ENCODE data around the gene SCNN1G. TPM values are rescaled to one million over a fixed set of nuclear protein-coding genes. Genes with fewer than 3 reads are reported as not detected.

The SCNN1G gene
- total and polyA plus RNA-seq, 9 donors: 0.02 to 2.6 (median 0.47) TPM; not detected in 4

DNA sequence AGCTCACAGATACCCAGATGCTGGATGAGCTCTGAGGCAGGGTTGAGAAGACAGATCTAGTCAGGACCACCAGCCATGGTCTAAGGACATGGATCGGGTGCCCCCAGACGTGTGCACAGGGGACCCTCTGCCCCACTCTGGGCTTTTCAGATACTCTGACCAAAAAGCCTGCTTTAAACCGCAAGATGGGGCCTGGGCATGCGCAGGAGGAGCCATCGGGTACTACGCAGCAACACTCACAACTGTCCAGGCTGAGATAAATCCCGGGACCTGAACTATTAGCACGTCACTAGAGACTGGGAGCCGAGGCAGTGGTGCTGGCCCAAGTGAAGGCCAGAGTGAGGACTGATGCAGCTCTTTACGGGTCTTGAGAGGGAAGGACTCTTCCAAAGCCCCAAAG lies 32.9 kb downstream of the SCNN1G start:
- Histone ChIP-seq H3K4me3 (no peak overlapping the region), H3K27ac (no peak overlapping the region), H3K27me3 (no peaks in the 10 kb centered on the region), H3K9me3 (no peaks in the 10 kb centered on the region), H3K4me1 (ENCODE audit: insufficient read depth) (no peaks in the 10 kb centered on the region), H3K36me3 (no peaks in the 10 kb centered on the region)
- intact Hi-C loops (cut with DNase I): no loop called here
- WGBS, 3 donors: 82 to 92% (median 83%) methylated on average over 10 of the region's 10 CpGs
- DNase-seq: no peak
- TF ChIP-seq, protein P1, sequence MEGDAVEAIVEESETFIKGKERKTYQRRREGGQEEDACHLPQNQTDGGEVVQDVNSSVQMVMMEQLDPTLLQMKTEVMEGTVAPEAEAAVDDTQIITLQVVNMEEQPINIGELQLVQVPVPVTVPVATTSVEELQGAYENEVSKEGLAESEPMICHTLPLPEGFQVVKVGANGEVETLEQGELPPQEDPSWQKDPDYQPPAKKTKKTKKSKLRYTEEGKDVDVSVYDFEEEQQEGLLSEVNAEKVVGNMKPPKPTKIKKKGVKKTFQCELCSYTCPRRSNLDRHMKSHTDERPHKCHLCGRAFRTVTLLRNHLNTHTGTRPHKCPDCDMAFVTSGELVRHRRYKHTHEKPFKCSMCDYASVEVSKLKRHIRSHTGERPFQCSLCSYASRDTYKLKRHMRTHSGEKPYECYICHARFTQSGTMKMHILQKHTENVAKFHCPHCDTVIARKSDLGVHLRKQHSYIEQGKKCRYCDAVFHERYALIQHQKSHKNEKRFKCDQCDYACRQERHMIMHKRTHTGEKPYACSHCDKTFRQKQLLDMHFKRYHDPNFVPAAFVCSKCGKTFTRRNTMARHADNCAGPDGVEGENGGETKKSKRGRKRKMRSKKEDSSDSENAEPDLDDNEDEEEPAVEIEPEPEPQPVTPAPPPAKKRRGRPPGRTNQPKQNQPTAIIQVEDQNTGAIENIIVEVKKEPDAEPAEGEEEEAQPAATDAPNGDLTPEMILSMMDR (IDR thresholded peaks at IDR 0.05): no peak
- TF ChIP-seq EP300 (IDR thresholded peaks at IDR 0.05): no peak
- TF ChIP-seq POLR2A (IDR thresholded peaks at IDR 0.05): no peak

DNA sequence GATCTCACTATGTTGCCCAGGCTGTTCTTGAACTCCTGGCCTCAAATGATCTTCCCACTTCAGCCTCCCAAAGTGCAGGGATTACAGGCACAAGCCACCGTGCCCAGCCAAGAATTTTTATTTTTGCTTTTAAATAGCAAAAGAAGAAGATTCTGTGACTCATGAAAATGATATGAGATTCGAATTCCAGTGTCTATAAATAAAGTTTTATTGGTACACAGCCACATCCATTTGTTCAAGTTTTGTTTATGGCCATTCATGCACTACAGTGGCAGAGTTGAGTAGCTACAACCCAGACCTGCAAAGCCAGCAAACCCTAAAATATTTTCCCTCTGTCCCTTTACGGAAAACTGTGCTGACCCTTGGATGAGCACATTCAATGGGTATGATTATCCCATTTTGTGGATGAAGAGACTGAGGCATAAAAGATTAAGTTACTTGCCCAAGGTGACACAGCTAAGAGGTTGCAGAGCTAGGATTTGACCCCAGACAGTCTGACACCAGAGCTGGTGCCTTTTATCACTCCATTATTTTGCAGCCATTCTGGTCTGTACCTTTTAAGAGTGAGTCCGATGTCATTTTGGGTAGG lies 34.2 kb downstream of the SCNN1G start:
- no peak for DNase-seq
- H3K27ac ChIP-seq: no peak overlapping the region
- 71 to 78% (median 78%) methylated on average over 4 of the region's 4 CpGs for WGBS, 3 donors
- H3K4me1 ChIP-seq (ENCODE audit: insufficient read depth): no peaks in the 10 kb centered on the region
- H3K4me3 ChIP-seq: no peak overlapping the region
- intact Hi-C loops (cut with DNase I): no loop called here
- H3K27me3 ChIP-seq: no peaks in the 10 kb centered on the region
- no peaks in the 10 kb centered on the region for H3K36me3 ChIP-seq
- H3K9me3 ChIP-seq: no peaks in the 10 kb centered on the region
- TF ChIP-seq, protein P1 (IDR thresholded peaks at IDR 0.05): no peak
- no peak for TF ChIP-seq EP300 (IDR thresholded peaks at IDR 0.05)
- TF ChIP-seq POLR2A (IDR thresholded peaks at IDR 0.05): no peak

DNA sequence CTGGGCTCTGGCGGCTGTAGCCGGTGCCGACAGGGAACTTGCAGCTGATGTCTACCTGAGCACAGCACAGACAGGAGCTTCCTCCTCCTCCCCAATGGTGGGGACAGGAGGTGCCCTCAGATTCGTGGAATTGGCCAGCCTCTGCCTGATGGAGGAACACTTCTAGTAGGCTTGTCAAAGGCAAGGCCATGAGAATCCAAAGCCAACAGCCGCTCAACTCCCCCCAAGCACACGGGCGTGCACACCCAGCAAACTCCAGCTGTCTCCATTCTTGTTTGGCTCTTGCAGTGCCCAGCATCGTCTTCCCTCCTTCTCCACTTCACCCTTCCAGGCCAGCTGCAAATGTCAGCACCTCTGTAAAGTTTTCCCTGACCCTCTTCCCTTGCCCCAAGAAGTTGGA lies 35.1 kb downstream of the SCNN1G start:
- intact Hi-C loops (cut with DNase I): no loop called here
- TF ChIP-seq, protein P1 (IDR thresholded peaks at IDR 0.05): no peak
- TF ChIP-seq EP300 (IDR thresholded peaks at IDR 0.05) (no peak), POLR2A (IDR thresholded peaks at IDR 0.05) (no peak)
- Histone ChIP-seq H3K27me3 (no peaks in the 10 kb centered on the region), H3K9me3 (no peaks in the 10 kb centered on the region), H3K4me3 (no peak overlapping the region), H3K4me1 (ENCODE audit: insufficient read depth) (no peaks in the 10 kb centered on the region), H3K27ac (no peak overlapping the region), H3K36me3 (no peaks in the 10 kb centered on the region)
- no peak for DNase-seq
- WGBS, 3 donors: 53 to 70% (median 54%) methylated on average over 8 of the region's 8 CpGs

DNA sequence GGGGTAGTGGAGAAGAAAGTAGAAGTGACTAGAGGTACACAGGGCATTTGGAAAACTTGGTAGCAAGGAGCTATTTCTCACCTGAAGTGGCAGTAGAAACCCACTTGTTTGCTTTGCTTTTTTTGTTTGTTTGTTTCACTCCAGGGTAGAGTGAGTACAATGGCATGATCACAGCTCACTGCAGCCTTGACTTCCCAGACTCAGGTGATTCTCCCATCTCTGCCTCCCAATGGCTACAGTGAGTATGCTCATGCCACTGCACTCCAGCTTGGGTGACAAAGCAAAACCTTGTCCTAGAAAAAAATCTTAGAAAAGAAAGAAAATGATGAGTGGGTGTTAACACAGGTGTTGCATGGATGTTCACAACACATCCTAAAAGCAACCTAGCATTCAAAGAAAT lies 40.4 kb downstream of the SCNN1G start:
- Histone ChIP-seq H3K4me1 (ENCODE audit: insufficient read depth) (no peaks in the 10 kb centered on the region), H3K27me3 (no peaks in the 10 kb centered on the region), H3K9me3 (no peaks in the 10 kb centered on the region), H3K4me3 (no peak overlapping the region), H3K36me3 (no peaks in the 10 kb centered on the region), H3K27ac (no peak overlapping the region)
- intact Hi-C loops (cut with DNase I): no loop called here
- no peak for DNase-seq
- no peak for TF ChIP-seq EP300 (IDR thresholded peaks at IDR 0.05)
- TF ChIP-seq, protein P1 (IDR thresholded peaks at IDR 0.05): no peak
- no peak for TF ChIP-seq POLR2A (IDR thresholded peaks at IDR 0.05)

Measured in ovary (tissue), 9 donors.